Ovary (tissue), 9 donors: ENCODE results near the gene TBCEL. TPM values are rescaled to one million over a fixed set of nuclear protein-coding genes. Genes with fewer than 3 reads are reported as not detected.

ENCODE experiments used
- DNase-seq, 5 donors: peaks; one replicate each; pipeline ENCODE4 v3.0.0-alpha.2; 2019 to 2020
- H3K27ac ChIP-seq, 2 donors: fragments of 200-600 bp; one replicate each; pipeline versions ENCODE4 v1.5.1 to v1.8.0; 2019 to 2022
- H3K27me3 ChIP-seq: fragments of 200-600 bp; one replicate; pipeline ENCODE4 v1.8.0; 2022
- H3K36me3 ChIP-seq: fragments of 200-600 bp; sonication (generic); one replicate; pipeline ENCODE4 v1.5.1; 2019
- H3K4me1 ChIP-seq: one replicate; pipeline ENCODE4 v1.8.1; 2013; ENCODE audit warnings: mild to moderate bottlenecking, moderate library complexity; ENCODE audit not compliant: insufficient read depth
- H3K4me3 ChIP-seq: fragments of 200-600 bp; sonication (generic); one replicate; pipeline ENCODE4 v1.5.1; 2017
- H3K9me3 ChIP-seq, 2 donors: fragments of 200-600 bp in 1 of 2; sonication (generic) in 1 of 2; one replicate each; pipeline versions ENCODE4 v1.5.1 to v1.8.1; 2013 to 2019; ENCODE audit warnings: mild to moderate bottlenecking in 1 of 2, moderate library complexity in 1 of 2
- EP300 ChIP-seq: sonication (generic); formaldehyde crosslinking; IDR thresholded peaks from one replicate; pipeline ENCODE4 v1.6.1; 2017; ENCODE audit warnings: antibody characterized with exemption
- POLR2A ChIP-seq: fragments of 450-650 bp; IDR thresholded peaks from one replicate; pipeline ENCODE4 v1.6.1; 2017; ENCODE audit warnings: antibody characterized with exemption, mild to moderate bottlenecking, moderate library complexity
- WGBS, 3 donors: extraction: QIAGEN DNeasy Blood & Tissue Kit in 1 of 3; methylation state at CpG; one replicate each; pipeline versions ENCODE4 v1.1.5 to v1.1.7; 2013 to 2017; 5-methylcytosine and 5-hydroxymethylcytosine counted together
- intact Hi-C, 4 donors: fragments of 100-400 bp; cut with DNase I; formaldehyde crosslinking; loops; one replicate each; pipeline versions ENCODE4 v1.11.0 to v1.15.1; 2022 to 2023
- polyA plus RNA-seq, 2 donors: library from polyadenylated mRNA; stranded (reverse); fragments of 200-250 nt in 1 of 2; fragments of 350-450 nt in 1 of 2; fragmentation: Illumina TruSeq in 1 of 2; extraction: RNeasy Lipid Tissue Mini Kit (QIAGEN cat#74804) in 1 of 2; gene quantifications; one replicate each; pipeline ENCODE4 v1.2.3, GENCODE V29; 2013 to 2014
- total RNA-seq, 7 donors: library from RNA; depleted of rRNA in 2 of 7; stranded (reverse); fragments of >200 nt in 2 of 7; fragmentation: NEBNext Ultra II Directional in 3 of 7; extraction: Animal tissue kit (Norgen Biotek cat#: 25700) in 3 of 7; gene quantifications; one replicate each; pipeline versions ENCODE4 v1.1.0 to v1.2.4, GENCODE V29; 2016 to 2023
- TF ChIP-seq, protein P1 (sequence below), 3 donors: fragments of 450-650 bp in 2 of 3; fragments of 200-600 bp in 1 of 3; IDR thresholded peaks; one replicate each; pipeline versions ENCODE4 v1.5.1 to v1.8.0; 2016 to 2022; ENCODE audit warnings: antibody characterized with exemption in 3 of 3, mild to moderate bottlenecking in 1 of 3
- donor health status: DM: no; HTN: no; CAD: no; lungs with moderate emphysema.
- donor health status: DM: no; HTN: no; CAD: no.
- donor health status: Bipolar disorder and iron deficiency.
- donor health status: DM: yes; HTN: yes; CAD: no.
- donor health status: DM: no; HTN: no; CAD: no.
- donor health status: DM: yes; HTN: yes; CAD: no.

Gene TBCEL
- total and polyA plus RNA-seq, 9 donors, result 9.1 to 79.3 (median 45.8) TPM

DNA sequence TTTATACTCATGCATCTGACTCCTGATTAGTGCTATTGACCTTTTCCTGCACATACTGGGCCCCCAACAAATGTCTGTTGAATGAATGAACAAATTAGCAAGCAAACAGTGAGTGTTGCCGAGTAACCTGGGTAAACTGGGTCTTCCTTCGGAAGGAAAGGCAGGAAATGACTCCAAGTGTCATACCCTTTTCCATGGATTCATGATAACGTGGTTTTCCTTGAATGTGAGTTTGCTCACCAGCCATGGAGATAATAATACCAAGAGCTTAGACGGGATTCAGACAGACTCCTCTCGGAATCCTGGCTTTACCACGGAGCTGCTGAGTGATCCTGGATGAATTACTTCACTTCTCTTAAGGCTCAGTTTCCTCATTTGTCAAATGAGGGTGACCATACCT is 93.9 kb downstream of the TBCEL start:
- no peak overlapping the region for H3K27ac ChIP-seq
- H3K27me3 ChIP-seq, result no peaks in the 10 kb centered on the region
- no peak for DNase-seq
- no peaks in the 10 kb centered on the region for H3K4me1 ChIP-seq
- no peaks in the 10 kb centered on the region for H3K9me3 ChIP-seq
- intact Hi-C loops, result loop anchor here in 2 of 4 donors (5.0 to 10.0 kb wide), 2 partner anchors 603 to 605 kb away; partner anchors contain the start of gene GRIK4 (in 2 of the 2)
- no peak overlapping the region for H3K4me3 ChIP-seq
- TF ChIP-seq EP300 (no peak), POLR2A (no peak)
- TF ChIP-seq, protein P1, sequence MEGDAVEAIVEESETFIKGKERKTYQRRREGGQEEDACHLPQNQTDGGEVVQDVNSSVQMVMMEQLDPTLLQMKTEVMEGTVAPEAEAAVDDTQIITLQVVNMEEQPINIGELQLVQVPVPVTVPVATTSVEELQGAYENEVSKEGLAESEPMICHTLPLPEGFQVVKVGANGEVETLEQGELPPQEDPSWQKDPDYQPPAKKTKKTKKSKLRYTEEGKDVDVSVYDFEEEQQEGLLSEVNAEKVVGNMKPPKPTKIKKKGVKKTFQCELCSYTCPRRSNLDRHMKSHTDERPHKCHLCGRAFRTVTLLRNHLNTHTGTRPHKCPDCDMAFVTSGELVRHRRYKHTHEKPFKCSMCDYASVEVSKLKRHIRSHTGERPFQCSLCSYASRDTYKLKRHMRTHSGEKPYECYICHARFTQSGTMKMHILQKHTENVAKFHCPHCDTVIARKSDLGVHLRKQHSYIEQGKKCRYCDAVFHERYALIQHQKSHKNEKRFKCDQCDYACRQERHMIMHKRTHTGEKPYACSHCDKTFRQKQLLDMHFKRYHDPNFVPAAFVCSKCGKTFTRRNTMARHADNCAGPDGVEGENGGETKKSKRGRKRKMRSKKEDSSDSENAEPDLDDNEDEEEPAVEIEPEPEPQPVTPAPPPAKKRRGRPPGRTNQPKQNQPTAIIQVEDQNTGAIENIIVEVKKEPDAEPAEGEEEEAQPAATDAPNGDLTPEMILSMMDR (IDR thresholded peaks at IDR 0.05), result no peak
- 61 to 71% (median 62%) methylated on average over 6 of the region's 6 CpGs for WGBS, 3 donors
- H3K36me3 ChIP-seq, result no peaks in the 10 kb centered on the region

DNA sequence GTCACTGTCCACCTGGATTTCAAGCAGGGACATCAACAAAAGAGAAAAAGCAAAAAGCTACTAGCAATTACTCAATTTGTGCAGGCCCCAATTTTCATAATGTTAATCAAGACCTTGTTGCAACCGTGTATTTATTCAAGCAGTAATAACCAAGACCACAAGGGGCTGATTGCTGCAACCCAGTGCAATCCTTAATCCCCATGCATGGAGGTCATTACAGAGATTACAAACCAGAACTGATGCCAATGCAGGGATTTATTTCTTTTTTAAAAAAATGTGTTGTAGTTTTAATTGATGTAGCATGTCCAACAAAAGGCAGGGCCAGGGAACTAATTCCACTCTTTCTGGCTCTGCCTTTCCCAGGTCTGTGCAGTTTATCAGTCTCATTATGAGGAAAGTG is 95.5 kb downstream of the TBCEL start:
- no peak for TF ChIP-seq EP300
- TF ChIP-seq POLR2A, result no peak
- TF ChIP-seq, protein P1 (IDR thresholded peaks at IDR 0.05), result no peak
- no peak overlapping the region for H3K4me3 ChIP-seq
- no peaks in the 10 kb centered on the region for H3K36me3 ChIP-seq
- no peak for DNase-seq
- H3K9me3 ChIP-seq, result no peaks in the 10 kb centered on the region
- H3K27ac ChIP-seq, result no peak overlapping the region
- intact Hi-C loops, result loop anchor here in 2 of 4 donors (5.0 to 10.0 kb wide), 2 partner anchors 605 to 607 kb away; partner anchors contain the start of gene GRIK4 (in 2 of the 2)
- no peaks in the 10 kb centered on the region for H3K4me1 ChIP-seq
- WGBS, 3 donors, result 35 to 39% (median 36%) methylated on average over 1 of the region's 1 CpG
- H3K27me3 ChIP-seq, result no peaks in the 10 kb centered on the region

DNA sequence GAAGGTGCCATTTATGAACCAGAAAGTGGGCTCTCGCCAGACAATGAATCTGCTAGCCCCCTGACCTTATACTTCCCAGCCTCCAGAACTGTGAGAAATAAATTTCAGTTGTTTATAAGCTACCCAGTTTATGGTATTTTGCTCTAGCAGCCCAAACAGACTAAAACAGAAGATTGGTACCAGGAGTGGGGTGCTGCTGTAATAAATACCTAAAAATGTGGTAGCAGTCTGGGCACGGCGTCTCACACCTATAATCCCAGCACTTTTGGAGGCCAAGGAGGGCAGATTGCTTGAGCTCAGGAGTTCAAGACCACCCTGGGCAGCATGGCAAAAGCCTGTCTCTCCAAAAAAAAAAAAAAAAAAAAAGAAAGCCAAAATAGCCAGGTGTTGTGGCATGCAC is 98.4 kb downstream of the TBCEL start:
- Histone ChIP-seq H3K9me3 (no peaks in the 10 kb centered on the region), H3K27ac (no peak overlapping the region), H3K36me3 (no peaks in the 10 kb centered on the region), H3K27me3 (no peaks in the 10 kb centered on the region), H3K4me1 (no peaks in the 10 kb centered on the region), H3K4me3 (no peak overlapping the region)
- TF ChIP-seq POLR2A (no peak), EP300 (no peak)
- TF ChIP-seq, protein P1 (IDR thresholded peaks at IDR 0.05), result no peak
- intact Hi-C loops, result no loop called here
- 83 to 100% (median 98%) methylated on average over 3 of the region's 3 CpGs for WGBS, 3 donors
- no peak for DNase-seq

DNA sequence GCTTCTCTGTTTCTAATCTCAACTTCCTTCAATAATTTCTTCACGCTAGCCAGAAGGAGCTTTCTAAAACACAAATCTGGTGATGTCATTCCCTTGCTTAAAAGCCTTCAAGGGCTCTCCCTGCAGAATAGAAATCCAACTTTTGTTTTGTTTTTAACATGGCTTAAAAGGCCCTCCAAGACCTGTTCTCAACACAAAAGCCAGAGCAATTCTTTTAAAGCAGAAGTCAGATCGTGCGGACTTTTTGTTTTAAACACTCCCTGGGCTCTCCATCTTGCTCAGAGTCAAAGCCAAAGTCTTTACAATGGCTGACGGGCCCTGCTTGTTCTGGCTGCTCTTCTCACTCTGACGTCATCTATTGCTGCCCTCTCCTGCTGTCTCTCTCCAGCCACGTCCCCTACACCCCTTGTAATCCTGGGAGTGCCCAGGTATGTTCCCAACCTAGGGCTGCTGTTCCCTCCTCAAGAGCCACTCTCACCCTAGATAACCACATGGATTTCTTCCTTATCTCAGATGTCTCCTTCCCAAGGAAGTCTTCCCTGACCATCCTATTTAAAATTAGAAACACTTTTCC is 99.7 kb downstream of the TBCEL start:
- no peaks in the 10 kb centered on the region for H3K4me1 ChIP-seq
- H3K9me3 ChIP-seq, result no peaks in the 10 kb centered on the region
- WGBS, 3 donors, result 54 to 59% (median 57%) methylated on average over 6 of the region's 6 CpGs
- no peak for DNase-seq
- TF ChIP-seq, protein P1 (IDR thresholded peaks at IDR 0.05), result no peak
- no peak for TF ChIP-seq POLR2A
- no peak for TF ChIP-seq EP300
- H3K27me3 ChIP-seq, result no peaks in the 10 kb centered on the region
- H3K4me3 ChIP-seq, result no peak overlapping the region
- intact Hi-C loops, result no loop called here
- no peak overlapping the region for H3K27ac ChIP-seq
- no peaks in the 10 kb centered on the region for H3K36me3 ChIP-seq
